ENCODE measurements around the gene SRSF6.

SRSF6 gene

GRCh38 chr20:43426172-43426571 lies 31.5 kb upstream of the SRSF6 start:
- no peak for TF ChIP-seq CTCF (conservative IDR thresholded peaks at IDR 0.05; ENCODE audit: low read depth, low read length)
- no peak for DNase-seq (ENCODE audit: low read depth)
- H3K4me3 ChIP-seq (ENCODE audit: low read length): no peak overlapping the region

GRCh38 chr20:43430265-43431133 lies 27.2 kb upstream of the SRSF6 start:
- no peak for DNase-seq (ENCODE audit: low read depth)
- H3K4me3 ChIP-seq (ENCODE audit: low read length): no peak overlapping the region
- TF ChIP-seq CTCF (conservative IDR thresholded peaks at IDR 0.05; ENCODE audit: low read depth, low read length): no peak

- no peak for DNase-seq (ENCODE audit: low read depth)
- H3K4me3 ChIP-seq (ENCODE audit: low read length): no peak overlapping the region
- TF ChIP-seq CTCF (conservative IDR thresholded peaks at IDR 0.05; ENCODE audit: low read depth, low read length): no peak
Measured at GRCh38 chr20:43431134-43431519, 26.6 kb upstream of the SRSF6 start.

GRCh38 chr20:43432498-43432897 lies 25.2 kb upstream of the SRSF6 start:
- TF ChIP-seq CTCF (conservative IDR thresholded peaks at IDR 0.05; ENCODE audit: low read depth, low read length): no peak
- H3K4me3 ChIP-seq (ENCODE audit: low read length): no peak overlapping the region
- DNase-seq (ENCODE audit: low read depth): no peak

GRCh38 chr20:43433250-43433854 lies 24.3 kb upstream of the SRSF6 start:
- no peak for DNase-seq (ENCODE audit: low read depth)
- no peak for TF ChIP-seq CTCF (conservative IDR thresholded peaks at IDR 0.05; ENCODE audit: low read depth, low read length)
- no peak overlapping the region for H3K4me3 ChIP-seq (ENCODE audit: low read length)

GRCh38 chr20:43434565-43434964 lies 23.1 kb upstream of the SRSF6 start:
- H3K4me3 ChIP-seq (ENCODE audit: low read length): no peak overlapping the region
- TF ChIP-seq CTCF (conservative IDR thresholded peaks at IDR 0.05; ENCODE audit: low read depth, low read length): no peak
- no peak for DNase-seq (ENCODE audit: low read depth)
